ENCODE results near the gene AMIGO2.

DNA sequence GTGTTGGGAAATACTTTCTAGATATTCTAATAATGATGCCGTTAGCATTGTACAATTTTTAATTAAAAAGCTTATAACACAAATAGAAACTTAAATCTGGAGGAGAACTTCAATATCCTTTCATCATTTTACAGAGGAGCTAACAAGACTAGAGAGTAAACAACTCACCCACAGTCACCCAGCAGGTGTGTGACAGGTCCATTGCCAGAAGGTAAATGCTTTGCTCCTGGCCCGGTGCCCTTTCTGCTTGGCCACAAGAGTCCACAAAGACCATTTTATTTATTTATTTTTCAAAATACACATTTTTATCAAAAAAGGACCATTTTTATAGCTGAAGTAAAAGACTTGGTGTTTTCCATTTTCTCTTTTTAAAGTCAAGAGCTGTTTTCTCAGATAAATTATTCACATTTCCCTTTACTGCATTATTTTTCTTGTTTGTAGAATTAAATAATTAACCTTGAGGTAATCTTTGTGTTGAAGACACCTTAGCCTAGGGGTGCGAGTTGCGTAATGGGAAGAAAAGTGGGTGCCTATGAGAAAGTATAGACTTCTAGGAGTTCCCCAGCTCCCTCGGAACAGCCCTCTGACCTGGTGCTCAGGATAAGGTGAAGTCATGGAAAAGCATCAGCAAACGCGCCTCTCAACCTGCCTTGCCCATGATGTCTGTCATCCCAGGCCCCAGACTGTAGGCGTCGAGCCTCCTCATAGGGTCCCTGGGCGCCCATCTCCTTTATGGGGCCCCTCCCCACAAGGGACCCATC, 26.3 kb upstream of the AMIGO2 start:
- TF ChIP-seq, protein P1, sequence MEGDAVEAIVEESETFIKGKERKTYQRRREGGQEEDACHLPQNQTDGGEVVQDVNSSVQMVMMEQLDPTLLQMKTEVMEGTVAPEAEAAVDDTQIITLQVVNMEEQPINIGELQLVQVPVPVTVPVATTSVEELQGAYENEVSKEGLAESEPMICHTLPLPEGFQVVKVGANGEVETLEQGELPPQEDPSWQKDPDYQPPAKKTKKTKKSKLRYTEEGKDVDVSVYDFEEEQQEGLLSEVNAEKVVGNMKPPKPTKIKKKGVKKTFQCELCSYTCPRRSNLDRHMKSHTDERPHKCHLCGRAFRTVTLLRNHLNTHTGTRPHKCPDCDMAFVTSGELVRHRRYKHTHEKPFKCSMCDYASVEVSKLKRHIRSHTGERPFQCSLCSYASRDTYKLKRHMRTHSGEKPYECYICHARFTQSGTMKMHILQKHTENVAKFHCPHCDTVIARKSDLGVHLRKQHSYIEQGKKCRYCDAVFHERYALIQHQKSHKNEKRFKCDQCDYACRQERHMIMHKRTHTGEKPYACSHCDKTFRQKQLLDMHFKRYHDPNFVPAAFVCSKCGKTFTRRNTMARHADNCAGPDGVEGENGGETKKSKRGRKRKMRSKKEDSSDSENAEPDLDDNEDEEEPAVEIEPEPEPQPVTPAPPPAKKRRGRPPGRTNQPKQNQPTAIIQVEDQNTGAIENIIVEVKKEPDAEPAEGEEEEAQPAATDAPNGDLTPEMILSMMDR (IDR thresholded peaks at IDR 0.05): no peak
- TF ChIP-seq POLR2A (IDR thresholded peaks at IDR 0.05): no peak
